Loucy (cell line): ENCODE measurements around the gene MATN4.

Experiments
- H2AFZ ChIP-seq: fragments of 200-600 bp; sonication (generic); 2 replicates; pipeline ENCODE4 v1.6.0; 2016; ENCODE audit warnings: antibody characterized with exemption, mild to moderate bottlenecking, low read length, moderate library complexity
- H3F3A ChIP-seq: fragments of 200-600 bp; 2 replicates; pipeline ENCODE4 v1.6.0; 2016; ENCODE audit warnings: antibody characterized with exemption, low read depth, mild to moderate bottlenecking
- H3K27me3 ChIP-seq: fragments of 200-600 bp; sonication (generic); 2 replicates; pipeline ENCODE4 v1.6.1; 2014; ENCODE audit warnings: low read length, mild to moderate bottlenecking; ENCODE audit not compliant: insufficient read depth, poor library complexity, severe bottlenecking
- H3K36me3 ChIP-seq: fragments of 200-600 bp; sonication (generic); 2 replicates; pipeline ENCODE4 v1.6.1; 2016; ENCODE audit warnings: low read length; ENCODE audit not compliant: insufficient read depth
- H3K4me1 ChIP-seq: fragments of 200-600 bp; sonication (generic); 2 replicates; pipeline ENCODE4 v1.5.1; 2014; ENCODE audit warnings: low read length, mild to moderate bottlenecking; ENCODE audit not compliant: insufficient read depth, poor library complexity, severe bottlenecking
- H3K4me2 ChIP-seq: fragments of 200-600 bp; sonication (generic); 2 replicates; pipeline ENCODE4 v1.6.0; 2014; ENCODE audit warnings: antibody characterized with exemption, low read length, low read depth, mild to moderate bottlenecking; ENCODE audit not compliant: poor library complexity, severe bottlenecking
- H3K4me3 ChIP-seq: fragments of 200-600 bp; sonication (generic); 2 replicates; pipeline ENCODE4 v1.5.1; 2014; ENCODE audit warnings: low read length, mild to moderate bottlenecking, mixed read lengths; ENCODE audit not compliant: poor library complexity, severe bottlenecking
- H3K79me2 ChIP-seq: fragments of 200-600 bp; sonication (generic); 2 replicates; pipeline ENCODE4 v1.6.1; 2014; ENCODE audit warnings: low read length; ENCODE audit not compliant: insufficient read depth
- H3K9ac ChIP-seq: fragments of 200-600 bp; sonication (generic); 2 replicates; pipeline ENCODE4 v1.6.0; 2014; ENCODE audit warnings: mild to moderate bottlenecking, low read depth, low read length, moderate library complexity; ENCODE audit not compliant: poor library complexity, severe bottlenecking
- H3K9me2 ChIP-seq: fragments of 200-600 bp; sonication (generic); replicated peaks from 2 replicates; pipeline ENCODE4 v1.6.1; 2016; ENCODE audit warnings: low read depth, low read length, mixed read lengths
- H3K9me3 ChIP-seq: fragments of 200-600 bp; sonication (generic); 2 replicates; pipeline ENCODE4 v1.6.1; 2014; ENCODE audit warnings: mild to moderate bottlenecking, antibody characterized with exemption, low read length, low read depth; ENCODE audit not compliant: insufficient read depth
- H4K20me1 ChIP-seq: fragments of 200-600 bp; sonication (generic); 2 replicates; pipeline ENCODE4 v1.6.0; 2014; ENCODE audit warnings: antibody characterized with exemption, low read length, mild to moderate bottlenecking; ENCODE audit not compliant: insufficient read depth, poor library complexity, severe bottlenecking
- CTCF ChIP-seq: fragments of 200-600 bp; sonication (generic); conservative IDR thresholded peaks from 2 replicates; pipeline ENCODE4 v1.5.1; 2014; ENCODE audit warnings: mild to moderate bottlenecking, antibody characterized with exemption, low read length
- EZH2phosphoT487 ChIP-seq: fragments of 200-600 bp; IDR thresholded peaks from 2 replicates; pipeline ENCODE4 v1.6.1; 2018; ENCODE audit warnings: antibody characterized with exemption, mild to moderate bottlenecking, moderate library complexity, borderline replicate concordance

Gene MATN4

GRCh38 chr20:45253261-45253660, 54.8 kb downstream of the MATN4 start:
- H3K36me3 ChIP-seq: no peaks in the 10 kb centered on the region
- no peak overlapping the region for H3K4me3 ChIP-seq
- no peak overlapping the region for H3K4me2 ChIP-seq
- H3K9me2 ChIP-seq: no peaks in the 10 kb centered on the region
- no peak overlapping the region for H2AFZ ChIP-seq
- H3K9me3 ChIP-seq: no peaks in the 10 kb centered on the region
- H3K4me1 ChIP-seq: no peaks in the 10 kb centered on the region
- H3K27me3 ChIP-seq: no peaks in the 10 kb centered on the region
- H3K9ac ChIP-seq: no peak overlapping the region
- no peaks in the 10 kb centered on the region for H4K20me1 ChIP-seq
- no peaks in the 10 kb centered on the region for H3F3A ChIP-seq
- no peaks in the 10 kb centered on the region for H3K79me2 ChIP-seq
- no peak for TF ChIP-seq CTCF
- TF ChIP-seq EZH2phosphoT487: no peak

GRCh38 chr20:45251884-45252560, 56.1 kb downstream of the MATN4 start:
- Histone ChIP-seq H3K27me3 (no peaks in the 10 kb centered on the region), H3K4me1 (no peaks in the 10 kb centered on the region), H3K4me3 (no peak overlapping the region), H3K79me2 (no peaks in the 10 kb centered on the region), H4K20me1 (no peaks in the 10 kb centered on the region), H3K36me3 (no peaks in the 10 kb centered on the region), H3K9ac (no peak overlapping the region), H2AFZ (no peak overlapping the region), H3K4me2 (no peak overlapping the region), H3K9me2 (no peaks in the 10 kb centered on the region), H3F3A (no peaks in the 10 kb centered on the region), H3K9me3 (no peaks in the 10 kb centered on the region)
- TF ChIP-seq CTCF: no peak
- TF ChIP-seq EZH2phosphoT487: no peak

- no peak for TF ChIP-seq CTCF
- TF ChIP-seq EZH2phosphoT487: no peak
- Histone ChIP-seq H3K9ac (no peak overlapping the region), H3K4me2 (no peak overlapping the region), H3K4me1 (no peaks in the 10 kb centered on the region), H2AFZ (no peak overlapping the region), H3K9me3 (no peaks in the 10 kb centered on the region), H4K20me1 (no peaks in the 10 kb centered on the region), H3K79me2 (no peaks in the 10 kb centered on the region), H3K9me2 (no peaks in the 10 kb centered on the region), H3K27me3 (peaks cover 7% of the 10 kb centered on the region), H3F3A (no peaks in the 10 kb centered on the region), H3K36me3 (no peaks in the 10 kb centered on the region), H3K4me3 (no peak overlapping the region)
These were observed 59.5 kb downstream of the MATN4 start for GRCh38 chr20:45248609-45249008.
